GM21619 (cell line): ENCODE results near the gene CDH4.

Source experiments
- ATAC-seq: cut with Tn5 transposase; IDR thresholded peaks from one replicate; pipeline ENCODE4 v1.9.1; 2021; ENCODE audit not compliant: unreplicated experiment

CDH4 gene

DNA sequence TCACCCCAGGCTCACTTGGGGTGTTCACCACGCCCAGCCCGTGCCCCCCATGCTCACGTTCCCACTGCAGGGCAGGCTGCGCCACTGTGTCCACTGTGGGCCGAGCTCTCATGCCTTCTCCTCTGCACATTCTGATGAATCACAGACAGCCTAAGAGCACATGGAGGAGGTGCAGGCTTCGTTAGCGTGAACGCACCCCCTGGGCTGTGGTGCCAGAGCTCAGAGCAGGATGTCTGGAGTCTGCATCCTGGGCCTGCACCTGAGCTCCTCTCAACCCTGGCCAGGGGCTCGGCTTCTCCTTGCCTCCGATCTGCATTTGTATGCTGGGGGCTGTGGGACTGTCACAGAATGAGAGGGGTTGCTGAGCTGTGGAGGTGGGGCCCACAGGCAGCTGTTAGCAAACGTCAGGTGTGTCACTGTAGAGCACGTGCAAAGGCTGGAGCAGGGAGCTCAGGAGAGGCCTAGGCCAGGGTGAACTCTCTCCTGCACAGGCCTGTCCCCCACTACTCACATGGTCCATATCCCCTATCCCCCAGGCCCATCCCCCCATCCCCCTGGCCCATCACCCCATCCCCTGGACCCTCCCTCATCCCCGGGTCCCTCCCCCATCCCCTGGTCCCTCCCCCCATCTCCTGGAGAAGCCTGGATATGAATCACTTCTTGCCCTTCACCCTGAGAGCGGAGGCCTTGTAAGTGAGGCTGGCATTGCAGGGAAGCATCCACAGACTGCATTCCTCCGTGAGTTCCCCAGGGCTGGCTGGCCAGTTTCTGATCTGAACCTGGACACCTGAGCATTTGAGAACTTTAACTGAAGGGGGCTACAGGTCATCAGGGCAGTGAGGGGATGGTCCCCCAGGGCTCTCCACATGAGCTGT is 504.1 kb downstream of the CDH4 start:
- no peak for ATAC-seq

DNA sequence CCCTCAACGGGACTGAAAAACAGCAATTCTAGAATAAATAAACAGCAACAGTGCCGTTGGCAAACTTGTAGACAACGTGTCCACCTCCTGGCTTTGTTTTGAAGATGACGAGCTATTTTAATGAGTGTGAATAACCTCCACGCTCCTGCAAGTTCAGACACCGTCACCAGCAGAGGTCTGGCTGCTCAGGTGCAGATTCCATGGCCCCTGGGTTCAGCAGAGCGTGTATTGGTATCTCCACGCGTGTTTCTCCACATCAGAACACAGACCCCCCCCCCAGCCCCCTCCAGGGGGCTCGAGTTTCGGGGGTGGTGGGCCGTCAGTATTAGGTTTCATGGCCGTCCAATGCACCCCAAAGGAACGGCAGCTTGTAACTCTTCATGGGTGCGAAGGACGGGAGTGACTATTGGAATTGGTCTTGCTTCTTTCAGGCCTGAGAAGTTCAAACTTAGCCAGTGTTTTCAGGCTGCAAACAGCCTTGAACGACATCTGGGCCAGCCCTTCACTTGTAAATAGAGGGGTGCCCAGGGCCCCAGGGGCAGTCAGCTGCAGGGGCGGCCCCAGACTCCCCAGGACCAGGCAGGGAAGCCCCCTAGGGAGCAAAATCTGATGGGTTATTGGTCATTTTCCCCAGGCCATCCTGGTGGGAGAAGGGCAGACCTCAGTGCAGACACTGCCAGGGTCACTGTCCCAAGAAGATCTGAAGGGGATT is 505.1 kb downstream of the CDH4 start:
- ATAC-seq: no peak

DNA sequence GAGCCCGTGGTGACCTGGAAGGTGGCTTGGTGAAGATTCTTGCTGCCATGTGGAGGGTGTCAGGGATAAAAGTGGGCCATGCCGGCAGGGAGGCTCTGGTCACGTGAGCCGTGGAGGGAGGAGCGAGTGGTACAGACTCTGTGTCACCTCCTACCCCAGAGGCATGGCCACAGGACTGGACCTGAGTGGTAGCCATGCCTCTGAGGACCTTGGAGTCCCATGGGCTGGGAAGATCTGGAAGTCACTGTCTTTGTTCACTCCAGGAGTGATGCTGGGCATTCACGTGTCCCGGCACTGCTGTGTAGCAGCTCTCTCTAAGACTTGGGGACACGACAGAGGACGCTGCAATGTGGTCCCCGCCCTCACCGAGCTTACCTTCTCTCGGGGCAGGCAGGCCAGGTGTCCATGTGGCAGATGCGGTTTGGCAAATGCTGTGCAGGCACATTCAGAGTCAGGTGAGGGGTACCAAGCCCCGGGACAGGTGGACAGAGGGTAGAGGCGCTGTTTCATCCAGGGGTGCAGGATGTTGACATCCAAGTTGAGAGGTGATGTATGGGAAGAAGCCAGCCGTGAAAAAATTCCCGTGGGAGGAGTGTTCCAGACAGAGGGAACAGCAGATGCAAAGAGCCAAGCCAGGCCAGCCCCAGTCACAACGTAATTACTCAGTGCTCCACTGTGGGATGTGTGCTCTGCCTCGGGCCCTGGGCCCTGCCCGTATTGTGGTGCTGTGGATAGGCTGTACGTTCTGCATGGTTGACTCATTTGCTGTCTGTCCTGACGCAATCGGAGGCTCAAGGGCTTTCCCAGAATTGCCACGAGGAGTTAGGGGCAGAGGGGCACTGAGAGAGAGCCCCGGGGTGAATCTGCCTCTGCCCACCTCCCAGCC is 505.9 kb downstream of the CDH4 start:
- no peak for ATAC-seq

DNA sequence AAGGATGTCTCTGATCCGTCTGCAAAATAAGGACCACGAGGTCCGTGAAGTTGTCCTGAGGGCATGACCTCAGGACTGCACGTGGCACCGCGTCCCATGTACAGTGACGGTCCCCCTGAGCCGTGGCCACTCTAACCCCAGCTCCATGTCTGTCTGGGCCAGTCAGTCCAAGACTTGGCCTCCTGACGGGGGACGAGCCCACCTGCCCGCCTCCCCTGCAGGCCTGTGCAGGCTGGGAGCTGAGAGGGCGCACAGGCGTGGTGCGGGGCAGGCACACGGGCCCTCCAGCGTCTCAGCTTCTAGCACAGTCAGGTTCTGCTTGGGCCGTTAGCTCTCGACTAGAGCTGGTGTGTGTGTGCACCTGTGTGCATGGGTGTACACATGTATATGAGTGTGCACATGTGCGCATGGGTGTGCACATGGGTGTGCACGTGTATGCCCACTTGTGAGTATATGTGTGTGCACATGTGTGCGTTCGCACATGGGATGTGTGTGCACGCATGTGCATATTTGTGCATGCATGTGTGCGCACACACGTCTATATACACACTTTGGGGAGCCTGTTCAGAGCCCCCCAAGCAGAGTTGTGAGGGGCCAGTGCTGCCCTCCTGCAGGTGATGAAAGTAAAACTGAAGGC is 506.6 kb downstream of the CDH4 start:
- no peak for ATAC-seq

DNA sequence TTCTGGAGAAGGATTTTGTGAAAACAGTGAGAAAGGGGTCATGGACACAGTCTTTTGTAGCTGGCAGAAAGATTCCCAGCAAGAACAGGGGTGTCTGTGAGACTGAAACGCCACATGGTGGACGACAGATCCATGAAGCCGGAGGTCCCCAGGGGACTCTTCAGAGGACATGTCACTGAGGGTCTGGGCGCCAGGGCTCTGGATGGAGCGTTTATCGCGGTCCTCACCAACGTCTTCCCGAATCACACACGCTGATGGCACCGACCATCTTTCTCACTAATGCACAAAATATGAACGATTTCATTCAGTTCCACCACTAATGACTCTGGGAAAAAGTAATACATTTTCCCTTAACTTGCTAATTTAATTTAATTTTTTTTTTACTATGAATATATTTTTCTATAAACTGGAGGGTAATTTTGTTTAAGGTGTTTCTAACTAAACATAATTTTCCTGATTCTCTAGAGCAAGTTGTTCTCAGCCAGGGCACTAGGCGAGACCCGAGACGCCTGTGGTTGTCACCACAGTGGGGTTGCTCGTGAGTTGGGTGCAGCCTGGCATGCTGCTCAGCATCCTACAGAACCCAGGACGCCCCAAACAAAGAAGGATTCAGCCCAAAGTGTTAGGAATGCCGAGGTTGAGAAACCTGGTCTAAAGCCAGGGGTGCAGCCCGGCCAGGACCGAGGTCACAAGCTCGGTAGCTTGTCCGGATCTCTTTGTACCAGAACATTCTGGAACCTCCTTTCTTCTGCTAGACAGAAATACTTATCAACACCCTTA is 507.4 kb downstream of the CDH4 start:
- no peak for ATAC-seq

DNA sequence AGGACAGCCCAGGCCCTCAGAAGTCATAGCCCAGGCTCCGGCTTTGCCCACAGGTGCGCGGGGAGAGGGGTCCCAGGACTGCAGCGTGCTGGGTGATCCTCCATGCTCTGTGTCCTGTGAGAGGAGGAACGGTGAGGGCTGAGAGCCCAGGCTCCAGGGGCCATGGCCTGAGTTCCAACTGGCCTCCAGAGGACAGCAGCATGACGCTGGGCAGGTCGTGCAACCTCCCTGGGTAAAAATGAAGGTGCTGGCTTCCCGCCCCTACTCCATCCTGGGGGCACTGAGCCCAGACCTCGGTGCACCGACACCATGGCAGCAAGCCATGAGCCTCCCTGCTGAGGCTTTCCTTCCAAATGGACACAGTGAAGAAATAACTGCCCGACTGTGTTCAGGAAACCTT is 508.3 kb downstream of the CDH4 start:
- ATAC-seq: no peak

DNA sequence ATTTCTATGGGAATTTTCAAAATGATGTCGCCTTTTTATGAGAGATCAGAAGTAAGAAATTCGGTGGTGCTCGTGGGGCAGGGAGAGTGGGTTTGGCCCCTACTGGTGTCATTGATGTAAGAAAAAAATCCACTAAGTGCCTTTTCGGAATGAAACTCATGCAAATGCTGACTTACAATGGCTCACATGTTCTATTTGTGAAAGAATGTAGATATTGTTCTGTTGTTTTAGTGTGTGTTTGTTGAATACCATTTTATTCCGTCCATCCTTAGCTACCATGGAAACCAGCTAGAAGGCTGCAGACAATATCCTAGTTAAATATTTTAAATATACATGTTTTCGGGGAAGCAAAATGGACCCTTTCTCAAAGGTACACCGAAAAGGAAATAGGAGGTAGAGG is 508.7 kb downstream of the CDH4 start:
- ATAC-seq: no peak

DNA sequence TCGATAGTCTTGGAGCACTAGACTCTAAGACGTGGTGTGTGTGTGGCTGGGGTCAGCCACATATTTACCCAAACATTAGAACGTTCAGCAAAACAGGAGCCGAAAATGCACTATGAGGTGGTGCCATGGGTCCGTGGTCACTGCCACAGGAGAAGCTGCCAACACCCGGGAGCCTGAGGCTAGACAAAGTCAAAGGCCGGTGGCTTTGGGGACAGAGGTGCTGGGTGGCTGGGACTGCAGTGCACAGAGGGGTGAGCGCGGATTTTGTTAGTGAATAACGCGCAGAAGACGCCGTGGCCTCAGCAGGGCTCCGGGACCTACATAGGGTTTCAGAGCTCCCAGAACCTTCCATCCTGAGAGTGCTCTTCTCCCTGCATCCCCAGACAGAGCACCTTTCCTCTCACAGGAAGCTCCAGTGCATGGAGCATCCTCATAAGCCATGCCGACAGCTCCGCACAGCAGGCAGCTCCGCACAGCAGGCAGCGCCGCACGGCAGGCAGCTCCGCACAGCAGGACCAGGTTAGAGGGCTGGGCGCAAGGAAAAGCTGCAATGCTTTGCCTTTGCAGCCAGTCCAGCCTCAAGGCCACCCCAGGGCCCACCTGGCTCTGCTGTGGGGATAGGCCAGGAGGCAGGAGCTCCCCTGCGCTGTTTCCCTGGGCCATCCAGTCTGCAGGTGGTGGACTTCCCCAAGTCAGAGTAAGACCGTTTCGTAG is 509.5 kb downstream of the CDH4 start:
- no peak for ATAC-seq

DNA sequence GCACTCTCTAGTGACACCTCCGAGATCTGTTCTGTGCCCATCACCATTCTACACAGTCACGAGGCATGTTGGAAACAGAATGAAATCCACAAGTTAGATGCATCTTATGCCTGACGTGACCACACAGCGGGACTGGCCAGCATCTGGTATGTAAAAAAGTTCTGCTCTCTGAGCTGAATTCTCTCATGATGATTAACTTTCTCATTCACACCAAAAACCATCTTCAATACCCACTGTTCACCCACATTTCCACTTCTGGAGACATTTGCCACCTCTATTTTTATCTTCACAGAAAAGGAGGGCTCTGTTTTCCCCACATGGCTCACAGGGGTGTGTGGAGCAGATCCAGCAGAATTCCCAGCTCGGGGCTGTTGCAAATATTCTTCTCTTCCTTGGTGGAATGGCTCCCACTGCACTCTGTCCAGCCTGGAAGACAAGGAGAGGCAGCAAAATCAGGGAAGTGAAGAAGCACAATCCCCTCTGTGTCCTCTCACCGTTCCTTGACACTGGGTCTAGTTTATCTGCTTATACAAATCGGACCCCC is 510.2 kb downstream of the CDH4 start:
- ATAC-seq: no peak

DNA sequence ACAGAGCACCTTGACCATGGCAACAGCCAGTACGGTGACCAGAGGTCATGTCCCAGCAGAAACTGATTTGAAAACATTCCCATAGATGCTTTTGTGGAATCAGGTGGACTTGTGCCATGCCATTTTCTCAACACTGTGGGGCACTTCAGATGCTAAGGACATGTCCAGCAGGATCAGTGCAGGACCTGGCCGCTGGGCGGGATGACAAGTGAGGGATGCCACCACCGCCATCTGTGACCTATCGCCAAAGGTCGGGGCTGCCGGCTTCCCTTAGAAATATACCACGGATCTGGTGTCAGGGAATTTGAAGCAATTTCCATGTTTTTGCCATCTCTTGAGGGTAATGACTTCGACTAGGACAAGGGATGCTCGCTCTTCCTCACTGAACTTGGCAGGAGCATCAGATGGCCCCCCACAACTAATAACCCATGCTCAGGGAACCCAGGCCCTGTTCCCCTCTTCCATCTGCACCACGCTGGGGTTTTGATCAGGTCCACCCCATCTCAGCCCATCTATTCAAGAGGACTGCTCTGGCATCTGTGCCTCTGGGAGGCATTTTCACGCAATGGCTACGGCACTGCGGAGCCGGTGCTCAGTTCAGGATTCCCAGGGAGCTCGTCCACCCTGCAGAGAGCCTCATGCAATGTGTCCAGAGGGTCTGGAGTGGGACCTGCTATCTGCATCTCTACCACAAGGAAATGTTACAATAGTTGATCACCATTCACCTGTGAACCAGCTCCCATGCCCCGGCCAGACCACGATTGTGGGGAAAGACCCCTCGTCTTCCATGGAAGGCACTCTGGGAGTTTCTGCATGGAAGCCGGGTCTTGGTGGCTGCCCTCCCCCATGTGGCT is 511.1 kb downstream of the CDH4 start:
- ATAC-seq: no peak

DNA sequence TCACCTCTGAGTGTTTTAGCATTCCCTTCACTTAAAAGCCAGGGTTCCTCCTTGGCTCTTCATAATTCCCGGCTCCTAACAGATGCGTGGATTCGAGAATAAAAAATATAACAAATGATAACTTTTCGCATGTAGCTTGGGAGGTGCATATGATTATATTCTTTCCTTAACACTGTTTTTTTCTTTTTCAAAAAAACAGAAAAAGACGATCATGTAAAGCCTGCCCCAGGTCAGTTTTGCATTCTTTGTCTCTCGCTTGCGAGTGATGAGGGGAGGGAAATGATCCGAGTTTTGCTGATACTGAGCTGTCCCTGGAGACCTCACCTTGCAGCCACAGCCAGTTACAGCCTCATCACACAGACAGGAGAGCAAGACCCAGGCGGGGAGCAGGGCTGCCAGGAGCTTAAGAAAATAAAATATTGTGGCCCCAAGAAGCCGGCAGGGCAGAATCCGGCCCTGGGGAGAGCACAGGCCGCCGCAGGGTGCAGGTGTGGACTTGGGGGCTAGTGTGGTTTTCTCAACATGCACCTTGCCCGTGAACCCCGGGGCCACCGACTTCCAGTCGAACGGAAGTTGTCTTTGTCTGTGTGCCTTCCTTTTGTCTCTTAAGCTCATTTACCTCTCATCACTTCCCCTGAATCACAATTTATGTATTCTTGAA is 511.8 kb downstream of the CDH4 start:
- ATAC-seq: no peak

DNA sequence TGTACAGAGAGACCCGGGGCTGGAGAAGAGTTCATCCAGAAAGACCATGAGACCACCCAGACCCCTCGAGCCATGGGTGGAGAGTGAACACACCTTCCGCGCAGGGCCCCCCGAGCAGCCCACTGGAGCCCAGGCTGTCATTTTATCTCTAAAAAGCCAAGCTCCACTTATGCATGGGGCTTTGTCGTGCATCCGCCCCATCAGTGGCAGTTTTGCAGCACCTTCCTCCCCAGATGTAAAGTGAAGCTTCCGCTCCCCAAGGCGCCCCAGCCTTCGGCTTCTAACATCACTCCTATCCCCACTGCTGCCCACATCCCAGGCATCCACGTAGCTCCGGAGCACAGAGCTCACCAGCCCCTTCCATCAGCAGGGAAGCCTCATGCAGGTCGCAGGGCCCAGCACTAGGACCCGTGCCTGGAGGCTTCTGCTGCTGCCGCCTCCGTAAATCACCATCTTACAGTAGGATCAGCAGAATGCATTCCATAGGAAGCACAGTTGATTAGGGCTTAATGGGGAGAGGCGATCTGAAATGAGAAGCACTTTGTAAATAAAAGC is 512.5 kb downstream of the CDH4 start:
- ATAC-seq: no peak

DNA sequence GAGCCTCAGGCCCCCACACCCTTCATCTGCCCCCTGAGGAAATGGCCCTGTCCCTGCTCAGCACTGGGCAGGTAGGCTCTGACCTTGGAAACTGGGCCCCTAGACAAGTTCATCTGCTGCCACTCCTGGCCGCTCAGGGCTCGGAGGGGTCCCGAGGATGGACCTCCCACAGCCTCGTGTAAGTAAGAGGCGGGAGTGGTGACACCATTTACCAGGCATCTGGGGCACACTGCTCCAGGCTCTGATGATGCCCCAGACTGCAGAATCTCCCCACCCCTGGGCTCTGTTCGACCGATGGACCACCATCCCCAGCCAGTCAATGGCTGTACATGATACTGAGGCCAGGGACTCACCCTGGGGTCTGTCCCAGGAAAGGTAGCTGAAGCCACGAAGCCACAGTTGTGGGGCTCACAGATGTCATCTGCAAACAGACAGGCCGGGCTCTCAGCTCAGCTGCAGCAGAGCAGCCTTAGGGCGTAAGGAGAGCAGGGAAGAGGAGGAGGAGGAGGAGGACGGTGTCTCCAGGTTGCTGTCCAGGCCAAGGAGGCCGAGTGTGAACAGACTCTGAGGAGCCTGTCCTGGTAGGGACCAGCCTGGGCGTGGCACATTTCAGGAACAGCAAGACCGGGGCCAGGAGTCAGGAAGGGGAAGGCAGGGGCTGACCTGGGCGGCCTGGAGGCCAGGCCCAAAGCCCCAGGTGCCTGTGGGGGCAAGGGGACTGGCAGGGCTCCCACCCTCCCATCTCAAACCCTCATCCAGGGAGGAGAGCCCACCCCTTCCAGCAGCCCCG is 513.2 kb downstream of the CDH4 start:
- no peak for ATAC-seq

DNA sequence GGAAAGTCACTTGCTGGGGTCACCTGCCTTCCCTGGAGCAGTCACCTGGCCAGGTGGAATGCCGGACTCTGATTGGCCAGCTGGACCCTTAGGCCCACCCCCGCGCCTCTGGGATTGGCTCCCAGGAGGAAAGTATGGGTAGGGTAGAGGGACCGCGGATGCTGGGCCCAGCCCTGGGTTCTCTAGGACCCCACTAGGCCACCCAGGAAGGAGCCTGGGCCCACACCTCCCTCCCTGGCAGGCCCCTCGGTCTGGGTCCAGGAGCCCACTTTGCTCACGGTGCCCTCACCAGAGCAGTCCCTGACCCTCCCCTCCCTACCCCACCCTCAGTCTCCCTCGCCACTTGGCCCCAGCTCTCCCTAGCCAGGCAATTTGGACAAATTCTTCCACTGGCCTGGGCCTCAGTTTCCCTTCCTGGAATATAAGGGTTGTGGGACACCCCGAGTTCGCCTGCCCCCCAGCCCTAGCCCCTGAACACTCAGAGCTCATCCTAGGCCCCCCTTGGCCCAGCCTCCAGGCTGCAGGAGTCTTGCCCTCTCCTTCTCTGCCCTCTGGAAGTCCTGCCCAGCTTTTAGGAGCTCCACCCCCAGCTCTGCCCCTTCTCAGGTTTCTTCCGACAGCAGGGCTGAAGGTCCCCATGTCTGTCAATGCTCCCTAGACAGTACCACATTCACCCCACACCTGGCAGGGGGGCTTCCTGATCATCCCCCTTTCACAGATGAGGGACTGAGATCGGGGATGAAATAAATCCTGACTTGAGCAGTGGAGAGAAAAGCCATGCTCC is 514.0 kb downstream of the CDH4 start:
- no peak for ATAC-seq

DNA sequence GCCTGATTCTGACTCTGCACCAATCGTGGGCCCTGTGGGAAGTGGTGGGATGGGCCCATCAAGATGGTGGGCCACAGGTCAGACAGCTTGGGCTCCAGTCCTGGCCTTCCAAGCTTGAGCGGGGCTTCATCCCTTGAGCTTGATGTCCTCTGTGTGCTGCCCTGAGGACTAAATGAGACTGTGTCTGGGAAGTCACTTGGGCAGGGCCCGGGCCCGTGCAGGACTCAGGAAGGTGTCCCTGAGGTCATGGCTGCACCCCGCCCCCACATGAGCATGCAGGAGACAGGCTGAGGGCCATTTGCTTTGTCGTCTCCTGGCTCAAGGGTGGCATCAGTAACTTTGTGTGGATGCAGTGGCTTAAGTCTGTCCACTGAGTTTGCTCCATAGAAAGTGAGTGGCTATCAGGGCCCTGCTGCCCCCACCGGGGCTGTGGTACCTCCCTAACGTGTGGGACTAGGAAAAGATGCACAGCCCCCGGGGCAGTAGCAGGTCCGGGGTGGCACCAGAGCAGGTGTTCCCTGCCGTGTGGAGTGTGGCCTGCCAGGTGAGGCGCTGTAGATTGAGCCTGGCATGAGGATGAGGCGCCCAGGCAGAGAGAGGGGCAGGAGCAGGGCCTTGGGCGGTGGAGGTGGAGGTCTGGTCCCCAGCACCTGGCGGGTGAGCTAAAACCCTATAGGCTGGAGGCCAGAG is 515.0 kb downstream of the CDH4 start:
- ATAC-seq: no peak
